ENCODE measurements around the gene VAMP5. TPM values are rescaled to one million over a fixed set of nuclear protein-coding genes. Genes with fewer than 3 reads are reported as not detected.

The VAMP5 gene
- total RNA-seq, 1 experiment from 2014 or later = 15.1 TPM

- H3K36me3 ChIP-seq (ENCODE audit: control insufficient read depth, insufficient read depth, low read length) = peaks cover 5% of the 10 kb centered on the region; the same call in 1 of the 2 replicates
- POLR2A ChIA-PET = interaction anchor here (0.5 to 1.6 kb wide), 5 partner anchors 10 to 212 kb away, joined by 3 to 5 read pairs (median 4); partner anchors contain the start of genes GGCX, MAT2A and SH2D6
These were observed 35.7 kb upstream of the VAMP5 start for GRCh38 chr2:85548608-85548900.

GRCh38 chr2:85549095-85549494 lies 35.1 kb upstream of the VAMP5 start:
- Mint-ChIP-seq H3K36me3 (ENCODE audit: insufficient read depth, unreplicated experiment) (peaks cover 95% of the 10 kb centered on the region), H3K4me3 (ENCODE audit: unreplicated experiment) (no peak overlapping the region), H3K27me3 (ENCODE audit: insufficient read depth, unreplicated experiment) (no peaks in the 10 kb centered on the region), H3K9me3 (ENCODE audit: unreplicated experiment) (no peaks in the 10 kb centered on the region), H3K27ac (ENCODE audit: unreplicated experiment) (no peak overlapping the region), H3K4me1 (ENCODE audit: low read depth, unreplicated experiment) (peaks cover 5% of the 10 kb centered on the region)
- DNase-seq = no peak
- no TSS peak for BruUV-seq (replicated peaks)
- H3K27me3 ChIP-seq (replicated peaks; ENCODE audit: control insufficient read depth, insufficient read depth, low read length) = no peaks in the 10 kb centered on the region
- ChIA-PET CTCF (interaction anchor here (1.2 to 2.2 kb wide), 2 partner anchors 9 to 128 kb away, joined by 4 to 8 read pairs; no protein-coding TSS in a partner anchor), POLR2A (interaction anchor here (0.5 to 3.6 kb wide), 7 partner anchors 10 to 213 kb away, joined by 3 to 32 read pairs (median 4); partner anchors contain the start of genes GGCX, MAT2A, SH2D6 and VAMP8)
- no peak for TF ChIP-seq CTCF (IDR thresholded peaks at IDR 0.05; ENCODE audit: insufficient read depth in 1 of 2, low read depth in 1 of 2, low read length in 1 of 2, severe bottlenecking in 1 of 2, unreplicated experiment in 1 of 2)
- no peaks in the 10 kb centered on the region for H3K4me1 ChIP-seq
- peaks cover 6% of the 10 kb centered on the region; the same call in 1 of the 2 replicates for H3K36me3 ChIP-seq (ENCODE audit: control insufficient read depth, insufficient read depth, low read length)
- H3K9me3 ChIP-seq = no peaks in the 10 kb centered on the region
- H3K4me3 ChIP-seq (ENCODE audit: low read depth, low read length) = no peak overlapping the region
- intact Hi-C loops (cut with micrococcal nuclease; ENCODE audit: unreplicated experiment) = no loop called here

More at GRCh38 chr2:85548608-85548900, 35.7 kb upstream of the VAMP5 start:
- BruUV-seq (replicated peaks) = no TSS peak
- H3K4me1 Mint-ChIP-seq (ENCODE audit: low read depth, unreplicated experiment) = peaks cover 8% of the 10 kb centered on the region
- no peak overlapping the region for H3K4me3 ChIP-seq (ENCODE audit: low read depth, low read length)
- no peaks in the 10 kb centered on the region for H3K9me3 ChIP-seq
- peaks cover 95% of the 10 kb centered on the region for H3K36me3 Mint-ChIP-seq (ENCODE audit: insufficient read depth, unreplicated experiment)
- DNase-seq = no peak
- H3K9me3 Mint-ChIP-seq (ENCODE audit: unreplicated experiment) = no peaks in the 10 kb centered on the region
- CTCF ChIA-PET = interaction anchor here (0.6 to 2.2 kb wide), 3 partner anchors 9 to 128 kb away, joined by 3 to 8 read pairs (median 4); partner anchors contain the start of gene VAMP8
- no peaks in the 10 kb centered on the region for H3K27me3 Mint-ChIP-seq (ENCODE audit: insufficient read depth, unreplicated experiment)
- H3K27ac Mint-ChIP-seq (ENCODE audit: unreplicated experiment) = no peak overlapping the region
- intact Hi-C loops (cut with micrococcal nuclease; ENCODE audit: unreplicated experiment) = no loop called here
- no peaks in the 10 kb centered on the region for H3K27me3 ChIP-seq (replicated peaks; ENCODE audit: control insufficient read depth, insufficient read depth, low read length)
- no peak overlapping the region for H3K4me3 Mint-ChIP-seq (ENCODE audit: unreplicated experiment)
- H3K4me1 ChIP-seq = no peaks in the 10 kb centered on the region
- no peak for TF ChIP-seq CTCF (IDR thresholded peaks at IDR 0.05; ENCODE audit: insufficient read depth in 1 of 2, low read depth in 1 of 2, low read length in 1 of 2, severe bottlenecking in 1 of 2, unreplicated experiment in 1 of 2)

GRCh38 chr2:85549826-85550225 lies 34.4 kb upstream of the VAMP5 start:
- Mint-ChIP-seq H3K4me1 (ENCODE audit: low read depth, unreplicated experiment) (no peaks in the 10 kb centered on the region), H3K9me3 (ENCODE audit: unreplicated experiment) (no peaks in the 10 kb centered on the region), H3K4me3 (ENCODE audit: unreplicated experiment) (no peak overlapping the region), H3K27me3 (ENCODE audit: insufficient read depth, unreplicated experiment) (no peaks in the 10 kb centered on the region), H3K36me3 (ENCODE audit: insufficient read depth, unreplicated experiment) (peaks cover 93% of the 10 kb centered on the region), H3K27ac (ENCODE audit: unreplicated experiment) (no peak overlapping the region)
- no peak overlapping the region for H3K4me3 ChIP-seq (ENCODE audit: low read depth, low read length)
- POLR2A ChIA-PET = interaction anchor here (0.6 to 3.6 kb wide), 4 partner anchors 11 to 181 kb away, joined by 3 to 32 read pairs (median 5); partner anchors contain the start of genes MAT2A and VAMP8
- no peaks in the 10 kb centered on the region for H3K4me1 ChIP-seq
- TF ChIP-seq CTCF (IDR thresholded peaks at IDR 0.05; ENCODE audit: insufficient read depth in 1 of 2, low read depth in 1 of 2, low read length in 1 of 2, severe bottlenecking in 1 of 2, unreplicated experiment in 1 of 2) = no peak
- DNase-seq = no peak
- intact Hi-C loops (cut with micrococcal nuclease; ENCODE audit: unreplicated experiment) = loop anchor here (5.0 kb wide), 1 partner anchor 483 kb away; no protein-coding TSS in a partner anchor
- BruUV-seq (replicated peaks) = no TSS peak
- peaks cover 7% of the 10 kb centered on the region; the same call in 1 of the 2 replicates for H3K36me3 ChIP-seq (ENCODE audit: control insufficient read depth, insufficient read depth, low read length)
- H3K9me3 ChIP-seq = no peaks in the 10 kb centered on the region
- CTCF ChIA-PET = no interaction called here
- no peaks in the 10 kb centered on the region for H3K27me3 ChIP-seq (replicated peaks; ENCODE audit: control insufficient read depth, insufficient read depth, low read length)
